Stimulated activated CD4-positive, alpha-beta T cell treated with anti-CD3 and anti-CD28 coated beads, Interleukin-4, amount 100 ng/mL, for 24 hours (primary cell): Measurements from ENCODE around the gene DCTN5.
"Not testable (repeated sequence)": the region's sequence is repeated elsewhere in the genome, so short reads cannot be mapped to it uniquely, and the experiment has no call there.

ENCODE experiments used
- DNase-seq: peaks from one replicate; pipeline ENCODE4 v3.0.0-alpha.2; 2020

The DCTN5 gene

DNA sequence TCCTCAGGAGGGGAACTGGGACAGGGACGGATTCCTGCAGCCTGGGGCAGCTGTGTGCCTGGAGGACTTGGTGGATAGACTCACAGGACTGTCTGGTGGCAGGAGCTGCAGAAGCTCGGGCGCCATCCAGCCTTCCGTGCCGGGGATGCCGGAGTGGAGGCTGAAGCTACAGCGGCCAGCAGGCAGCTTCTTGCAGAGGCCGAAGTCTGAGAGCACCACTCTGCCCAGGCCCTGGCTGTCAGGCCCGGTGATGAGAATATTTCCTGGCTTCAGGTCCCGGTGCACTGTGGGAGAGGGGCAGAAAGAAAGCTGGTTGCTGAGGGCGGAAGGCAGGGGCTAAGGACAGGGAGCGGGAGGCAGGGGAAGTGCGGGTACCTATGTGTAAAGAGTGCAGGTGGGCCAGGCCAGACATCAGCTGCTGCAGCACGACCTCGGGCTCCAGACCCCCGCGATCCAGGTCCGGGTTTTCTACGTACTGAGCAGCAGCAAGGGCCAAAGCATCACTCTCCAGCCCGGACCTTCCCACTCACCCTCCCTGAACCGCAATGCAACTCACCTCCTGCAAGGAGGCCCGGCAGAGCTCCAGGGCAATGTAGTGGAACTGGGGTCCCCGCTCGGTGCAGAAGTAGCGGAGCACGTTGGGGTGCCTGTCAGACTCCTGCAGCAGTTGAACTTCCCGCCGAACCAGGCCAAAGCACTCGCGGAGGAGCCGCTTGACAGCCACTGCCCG, 53.5 kb downstream of the DCTN5 start:
- no peak for DNase-seq

DNA sequence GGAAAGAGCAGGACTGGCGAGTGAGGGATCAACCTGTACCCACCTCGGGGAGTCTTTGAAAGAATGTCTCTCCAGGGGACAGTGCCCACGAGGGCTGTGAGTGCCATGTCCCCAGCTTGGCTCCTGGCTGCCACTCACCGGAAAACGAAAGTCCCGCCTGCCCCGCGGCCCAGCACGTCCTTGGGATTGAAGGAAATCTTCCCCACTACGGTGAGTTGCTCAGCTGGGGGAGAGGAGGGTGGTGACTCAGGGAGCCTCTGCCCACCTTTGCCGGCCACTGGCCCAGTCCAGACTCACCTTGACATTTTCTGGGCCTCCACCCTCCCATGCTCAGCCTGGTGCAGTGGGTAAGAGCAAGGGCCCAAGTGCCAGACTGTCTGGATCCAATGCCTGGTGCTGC, 54.5 kb downstream of the DCTN5 start:
- DNase-seq: no peak

DNA sequence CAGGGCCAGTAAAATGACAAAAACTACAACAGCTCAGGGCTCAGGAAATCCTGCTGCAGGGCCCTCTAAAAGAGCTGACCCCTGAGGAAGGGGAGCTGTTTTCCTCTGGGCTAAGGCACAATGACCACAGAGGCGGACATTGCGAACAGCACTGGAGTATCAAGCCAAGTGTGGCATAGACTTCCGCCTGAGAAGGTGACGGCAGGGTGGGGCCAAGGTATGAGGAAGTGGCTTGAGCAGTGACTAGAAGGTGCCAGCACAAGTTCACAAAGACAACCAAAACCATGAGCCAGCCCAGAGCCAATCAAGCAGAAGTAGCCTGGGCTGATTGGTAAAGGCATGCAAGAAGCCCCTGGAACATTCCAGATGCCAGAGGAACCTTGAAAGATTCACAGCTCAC, 57.8 kb downstream of the DCTN5 start:
- no peak for DNase-seq

DNA sequence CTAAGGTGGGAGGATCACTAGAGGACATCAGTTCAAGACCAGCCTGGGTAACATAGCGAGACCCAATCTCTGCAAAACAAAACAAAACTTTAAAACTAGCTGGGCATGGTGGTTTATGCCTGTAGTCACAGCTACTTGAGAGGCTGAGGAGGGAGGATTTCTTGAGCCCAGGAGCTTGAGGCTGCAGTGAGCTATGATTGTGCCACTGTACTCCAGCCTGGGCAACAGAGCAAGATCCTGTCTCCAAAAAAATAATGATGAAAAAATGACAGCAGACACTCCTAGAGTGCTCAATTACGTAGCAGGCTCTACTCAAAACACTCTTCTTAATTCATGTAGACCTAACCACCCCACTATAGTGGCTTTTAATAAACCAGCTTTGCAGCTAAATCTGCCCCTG, 58.8 kb downstream of the DCTN5 start:
- no peak for DNase-seq

DNA sequence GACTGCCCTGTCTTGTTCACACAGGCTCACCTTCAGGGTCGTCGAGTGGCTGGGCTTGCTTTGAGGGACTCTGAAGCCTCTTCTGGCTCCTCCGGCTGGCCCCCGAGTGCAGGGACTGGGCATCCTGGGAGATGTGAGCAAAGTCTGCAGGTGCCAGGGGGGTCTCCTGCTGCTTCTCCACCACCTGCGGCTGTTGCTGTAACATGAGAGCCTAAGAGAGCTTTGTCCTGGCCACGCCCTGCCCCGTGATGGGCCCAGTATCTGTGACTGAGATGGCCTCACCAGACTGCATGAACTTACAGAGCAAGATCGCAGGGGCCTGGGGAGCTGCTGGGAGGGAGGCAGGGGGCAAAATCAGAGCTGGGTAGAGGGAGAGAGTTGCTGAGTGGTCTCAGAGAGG, 59.2 kb downstream of the DCTN5 start:
- DNase-seq: no peak

DNA sequence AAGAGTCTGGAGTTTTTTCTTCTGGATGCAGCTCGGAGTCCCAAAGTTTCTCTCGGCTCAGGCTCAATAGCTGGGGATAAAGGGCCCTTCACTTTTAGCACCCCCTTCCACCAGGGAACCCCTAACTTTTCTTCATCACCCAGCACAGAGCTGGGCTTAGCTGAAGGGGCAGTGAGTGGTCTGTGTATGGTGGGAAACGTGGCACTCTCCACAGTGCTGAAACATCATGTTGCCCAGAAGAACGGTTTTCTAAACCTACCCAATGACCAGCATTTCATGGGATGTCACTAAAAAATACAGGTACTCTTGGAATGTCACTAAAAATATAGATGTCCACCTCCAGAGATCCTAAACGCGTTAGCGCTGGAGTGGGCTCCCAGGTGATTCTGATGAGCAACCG, 59.8 kb downstream of the DCTN5 start:
- DNase-seq: no peak

DNA sequence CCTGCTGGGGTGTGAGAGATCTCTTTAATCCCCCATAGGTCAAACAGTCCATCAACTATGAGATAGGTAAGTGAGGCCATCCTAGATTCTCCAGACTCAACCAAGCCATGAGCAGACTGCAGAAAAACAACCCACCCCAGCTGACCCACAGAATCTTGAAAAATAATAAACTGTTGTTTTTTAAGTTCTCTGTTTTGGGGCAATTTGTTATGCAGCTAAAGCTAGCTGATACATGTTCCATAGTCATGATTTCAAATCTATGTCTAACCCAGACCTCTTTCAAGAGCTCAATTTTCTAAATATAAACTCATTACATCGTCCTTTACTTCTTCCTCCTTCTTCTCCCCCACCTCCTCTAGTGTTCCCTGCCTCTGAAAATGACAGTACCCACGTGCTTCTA, 61.7 kb downstream of the DCTN5 start:
- DNase-seq: no peak

DNA sequence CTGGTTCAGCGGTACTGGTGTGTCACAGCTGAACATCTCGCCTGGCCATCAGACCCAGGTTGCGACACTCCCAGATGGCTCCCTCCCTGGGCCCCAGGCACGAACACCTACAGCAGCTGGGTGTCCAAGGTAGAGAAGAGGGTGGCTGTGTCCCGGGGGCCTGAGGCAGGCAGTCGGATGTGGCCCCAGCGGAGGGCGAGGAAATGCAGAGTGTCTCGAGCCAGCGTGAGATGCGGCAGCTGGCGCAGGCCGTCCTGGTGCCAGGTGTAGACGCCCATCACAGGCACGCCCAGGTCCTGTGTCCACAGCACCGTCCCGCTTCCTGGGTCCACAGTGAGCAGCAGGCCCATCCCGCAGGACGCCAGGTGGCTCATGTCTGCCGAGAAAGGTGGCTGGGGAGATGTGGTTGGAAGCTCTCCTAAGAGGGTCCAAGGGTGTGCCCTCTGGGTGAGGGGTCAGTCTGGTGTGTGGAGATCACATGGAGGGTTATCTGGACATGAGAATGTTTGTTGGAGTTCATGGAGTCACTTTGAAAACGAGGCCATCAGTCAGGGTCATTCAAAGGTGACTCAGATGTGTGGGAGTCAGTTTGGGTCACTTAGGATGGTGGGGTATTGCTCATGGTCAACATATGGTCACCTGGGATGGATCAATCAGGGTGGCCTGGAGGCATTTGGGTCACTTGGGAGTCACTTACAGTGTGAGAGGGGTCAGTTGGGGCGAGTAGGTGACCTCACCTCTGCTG, 63.7 kb downstream of the DCTN5 start:
- no peak for DNase-seq

DNA sequence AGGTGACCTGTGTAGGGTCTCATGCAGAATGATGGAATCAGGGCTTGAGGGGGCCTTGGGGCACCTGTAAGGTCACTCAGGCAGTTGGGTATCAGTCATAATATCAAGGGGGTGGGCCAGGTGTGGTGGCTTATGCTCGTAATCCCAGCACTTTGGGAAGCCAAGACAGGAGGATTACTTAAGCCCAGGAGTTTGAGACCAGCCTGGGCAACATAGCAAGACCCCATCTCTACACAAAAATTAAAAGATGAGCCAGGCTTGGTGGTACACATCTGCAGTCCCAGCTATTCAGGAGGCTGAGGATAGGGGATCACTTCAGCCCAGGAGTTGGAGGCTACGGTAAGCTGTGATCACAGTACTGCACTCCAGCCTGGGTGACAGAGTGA, 64.2 kb downstream of the DCTN5 start:
- no peak for DNase-seq

DNA sequence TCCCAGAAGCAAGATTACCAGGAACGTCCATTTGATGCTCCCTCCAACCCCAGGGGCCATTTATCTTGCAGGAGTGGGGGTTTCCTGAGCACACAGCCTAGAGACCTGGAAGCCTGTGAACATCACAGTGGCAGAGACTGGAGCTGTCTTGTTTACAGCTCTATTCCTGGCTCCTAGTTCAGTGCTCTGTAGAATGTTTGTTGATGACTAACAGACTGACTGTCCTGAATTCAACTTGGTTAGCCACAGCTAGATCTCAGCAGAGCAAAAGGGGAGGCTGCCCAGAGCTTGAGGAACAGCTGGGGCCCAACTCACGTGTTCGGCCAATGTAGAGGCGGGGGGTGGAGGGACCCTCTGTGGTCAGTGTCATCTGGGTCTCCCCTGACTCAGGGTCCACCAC, 65.2 kb downstream of the DCTN5 start:
- DNase-seq: no peak

DNA sequence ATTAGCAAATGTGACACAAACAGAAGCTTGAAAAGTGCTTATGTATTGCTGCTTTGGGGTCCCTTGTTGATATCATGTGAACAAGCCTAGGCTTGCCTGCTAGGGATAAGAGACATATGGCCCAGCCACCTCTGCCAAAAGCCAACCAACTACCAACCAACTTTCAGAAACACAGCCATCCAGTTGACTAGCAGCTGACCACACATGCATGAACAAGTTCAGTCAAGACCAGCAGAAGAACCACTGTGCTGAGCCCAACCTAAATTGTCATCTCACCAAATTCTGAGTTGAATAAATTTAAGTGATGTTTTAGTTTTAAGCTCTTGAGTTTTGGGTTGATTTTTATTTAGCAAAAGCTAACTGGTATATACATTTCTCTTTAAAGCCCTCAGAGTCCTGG, 68.3 kb downstream of the DCTN5 start:
- DNase-seq: no peak

DNA sequence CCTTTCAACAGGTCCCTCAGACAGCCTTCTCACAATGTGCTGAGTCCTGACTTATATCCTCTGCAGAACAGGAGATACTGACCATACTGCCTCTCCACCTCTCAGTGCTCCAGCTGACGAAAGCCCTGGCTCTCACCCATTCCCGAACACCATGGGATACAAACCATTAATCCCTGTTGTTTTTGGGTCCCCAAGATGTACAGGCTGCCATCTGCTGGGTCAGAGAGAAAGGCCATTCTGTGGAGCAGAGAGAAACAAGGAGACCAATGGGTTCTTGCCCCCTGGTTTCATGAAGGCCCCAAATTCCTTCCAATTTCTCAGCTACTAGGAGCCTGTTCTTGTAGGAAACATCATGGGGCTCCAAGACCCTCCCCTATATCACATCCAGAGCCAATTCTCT, 68.7 kb downstream of the DCTN5 start:
- no peak for DNase-seq

DNA sequence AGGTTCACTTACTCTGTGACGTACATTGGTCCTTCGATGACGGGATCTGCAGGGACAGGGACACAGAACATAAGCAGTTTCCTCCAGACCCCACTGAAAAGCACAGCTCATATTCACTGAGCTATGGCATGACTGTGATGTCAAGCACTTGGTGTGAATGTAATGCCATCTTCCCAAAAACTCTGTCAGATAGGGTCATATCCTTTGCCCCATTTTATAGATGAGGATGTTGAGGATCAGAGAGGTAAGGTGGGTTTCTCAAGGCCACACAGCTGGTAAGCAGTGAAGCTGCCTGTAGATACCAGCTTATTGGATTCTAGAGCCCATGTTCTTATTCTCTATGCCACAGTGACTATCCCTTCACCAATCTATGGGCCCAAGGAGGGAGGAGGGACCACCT, 69.2 kb downstream of the DCTN5 start:
- DNase-seq: no peak

DNA sequence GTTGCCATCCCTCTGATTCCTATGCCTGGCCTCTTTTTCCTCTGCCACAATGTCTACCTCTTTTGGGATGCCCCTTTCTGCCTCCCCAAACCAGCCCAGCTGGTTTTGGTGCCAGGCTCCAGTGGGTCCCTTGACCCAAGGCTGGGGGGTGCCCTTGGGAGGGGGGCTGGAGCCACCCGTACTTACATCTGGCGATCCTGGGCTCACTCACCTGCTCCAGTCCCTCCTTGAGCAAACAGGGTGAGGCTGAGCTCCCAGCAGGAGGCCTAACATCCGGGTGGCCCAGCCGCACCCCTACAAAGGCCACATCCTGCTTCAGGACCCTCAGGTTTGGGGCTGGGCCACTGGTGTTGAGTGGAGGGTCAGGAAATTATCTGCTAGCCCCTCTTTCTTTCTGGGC, 70.5 kb downstream of the DCTN5 start:
- DNase-seq: no peak

DNA sequence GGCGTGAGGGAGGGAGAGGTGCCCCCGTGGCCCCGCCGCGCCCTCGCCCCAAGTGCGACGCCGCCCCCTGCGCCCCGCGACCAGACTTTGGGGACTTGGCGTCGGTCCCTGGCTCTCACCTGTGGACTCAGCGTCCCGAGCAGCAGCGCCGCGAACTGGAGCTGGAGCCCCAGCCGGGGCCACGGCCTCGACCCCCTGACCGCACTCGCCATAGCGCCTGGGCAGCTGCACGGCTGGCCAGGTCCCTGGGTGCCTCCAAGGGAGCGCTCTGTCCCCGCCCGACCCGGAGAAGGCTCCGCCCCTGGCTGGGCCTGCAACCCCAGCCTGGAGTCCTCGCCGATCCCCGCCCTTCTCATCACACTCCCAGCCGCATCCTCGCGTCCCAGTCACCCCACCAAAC, 71.7 kb downstream of the DCTN5 start, which contains the start of gene ERN2:
Gene ERN2, minus strand, starts transcription at position 247 of the 400 bp plus-strand sequence. Its CDS starts 35 bp downstream, at position 212.
- no peak for DNase-seq

DNA sequence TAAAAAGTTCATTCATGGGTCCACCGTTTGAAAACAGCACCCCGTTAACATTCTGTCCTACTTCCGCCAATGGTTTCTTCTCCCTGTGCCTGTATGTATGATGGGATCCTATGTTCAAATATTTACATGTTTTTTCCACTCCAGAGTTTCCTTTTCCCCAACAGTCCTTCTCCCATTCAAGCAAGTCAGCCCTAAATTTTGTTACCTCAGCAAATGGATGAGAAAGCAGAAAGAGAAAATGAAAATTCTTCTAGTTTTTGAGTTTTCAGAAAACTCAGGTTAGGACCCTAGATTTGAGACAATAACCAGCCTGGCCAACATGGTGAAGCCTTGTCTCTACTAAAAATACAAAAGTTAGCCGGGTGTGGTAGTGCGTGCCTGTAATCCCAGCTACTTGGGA, 75.2 kb downstream of the DCTN5 start:
- DNase-seq: no peak

DNA sequence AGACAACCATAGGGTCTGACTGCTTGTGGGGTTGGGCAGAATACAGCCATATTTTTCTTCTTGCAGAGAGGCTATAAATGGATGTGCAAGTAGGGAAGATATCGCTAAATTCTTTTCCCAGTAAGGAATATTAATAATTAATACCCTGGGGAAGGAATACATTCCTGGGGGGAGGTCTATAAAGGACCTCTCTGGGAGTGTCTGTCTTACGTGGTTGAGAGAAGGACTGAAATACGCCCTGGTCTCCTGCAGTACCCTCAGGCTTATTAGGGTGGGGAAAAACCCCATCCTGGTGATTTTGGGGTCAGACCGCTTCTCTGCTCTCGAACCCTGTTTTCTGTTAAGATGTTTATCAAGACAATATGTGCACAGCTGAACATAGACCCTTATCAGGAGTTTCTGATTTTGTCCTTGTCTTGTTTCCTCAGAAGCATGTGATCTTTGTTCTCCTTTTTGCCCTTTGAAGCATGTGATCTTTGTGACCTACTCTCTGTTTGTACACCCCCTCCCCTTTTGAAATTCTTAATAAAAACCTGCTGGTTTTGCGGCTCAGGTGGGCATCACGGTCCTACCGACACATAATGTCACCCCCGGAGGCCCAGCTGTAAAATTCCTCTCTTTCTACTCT, 81.5 kb downstream of the DCTN5 start:
- DNase-seq: not testable (repeated sequence)

DNA sequence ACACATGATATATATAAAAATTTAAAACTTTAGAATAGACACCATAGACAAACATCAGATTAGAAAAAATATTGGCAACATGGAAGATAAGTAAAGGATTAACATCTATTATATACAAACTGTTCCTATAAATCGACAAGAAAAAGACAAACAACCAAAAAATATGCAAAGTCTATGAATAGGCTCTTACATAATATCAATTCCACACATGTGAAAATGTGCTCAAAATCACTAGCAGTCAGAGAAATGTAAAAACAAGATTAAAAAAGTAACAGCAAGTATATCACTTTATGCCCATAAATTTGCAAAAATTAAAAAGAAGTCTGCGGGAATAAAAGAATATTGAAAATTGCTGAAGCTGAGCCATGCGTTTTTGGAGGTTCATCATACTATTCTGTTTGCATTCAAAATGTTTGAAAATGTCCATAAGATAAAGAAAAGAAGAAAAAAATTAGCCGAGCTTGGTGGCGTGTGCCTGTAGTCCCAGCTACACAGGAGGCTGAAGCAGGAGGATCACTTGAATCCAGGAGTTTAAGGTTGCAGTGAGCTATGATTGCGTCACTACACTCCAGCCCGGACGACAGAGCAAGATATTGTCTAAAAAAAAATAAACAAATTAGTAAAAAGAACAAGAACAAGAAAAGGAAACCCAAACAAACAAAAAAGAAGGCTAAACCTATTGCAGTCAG, 83.0 kb downstream of the DCTN5 start:
- no peak for DNase-seq

DNA sequence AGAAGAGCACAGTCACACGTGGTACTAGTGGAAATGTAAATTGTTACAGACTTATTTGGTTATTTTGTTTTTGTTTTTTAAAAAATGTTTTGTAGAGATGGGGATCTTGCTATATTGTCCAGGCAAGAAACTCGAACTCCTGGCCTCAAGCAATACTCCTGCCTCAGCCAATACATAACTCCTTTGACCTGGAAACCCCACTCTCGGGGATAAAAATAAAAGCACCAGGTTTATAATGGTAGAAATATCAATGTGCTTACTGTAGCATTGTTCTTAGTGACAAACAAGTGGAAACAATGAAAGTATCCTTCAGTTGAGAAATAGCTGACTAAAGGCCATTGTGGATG, 83.5 kb downstream of the DCTN5 start:
- no peak for DNase-seq

DNA sequence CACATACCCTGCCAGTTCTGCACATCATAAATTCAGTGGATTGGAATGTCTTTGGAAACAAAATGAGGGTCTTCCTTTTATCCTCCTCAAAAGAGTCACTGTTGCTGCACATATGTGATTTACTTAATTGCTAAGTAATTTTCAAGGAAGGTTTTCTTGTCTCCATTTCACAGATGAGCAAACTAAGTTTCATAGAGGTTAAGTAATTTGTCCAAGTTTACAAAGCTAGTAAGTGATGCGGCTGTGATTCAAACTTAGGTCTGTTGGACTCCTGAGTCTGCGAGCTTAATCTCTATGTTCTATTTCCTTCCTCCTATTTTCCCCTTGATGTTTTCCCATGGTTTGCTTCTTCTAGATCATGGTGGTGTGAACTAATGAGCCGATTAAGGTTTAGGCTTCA, 85.4 kb downstream of the DCTN5 start:
- no peak for DNase-seq
